Endothelial cell of umbilical vein (primary cell): ENCODE data around the gene TTLL12. TPM values are rescaled to one million over a fixed set of nuclear protein-coding genes. Genes with fewer than 3 reads are reported as not detected.

Experiments used
- BruUV-seq: library from RNA; stranded (reverse); fragments of 400-500 nt; replicated peaks from 2 replicates; lab custom pipeline; 2021; lab: Mats Ljungman, UMichigan
- CTCF ChIA-PET: fragments of 300-600, 350-600 bp; sonication (Branson Sonifier 250); formaldehyde crosslinking; loops from one replicate; lab custom pipeline; 2021; ENCODE audit warnings: antibody characterized with exemption, inconsistent platforms; lab: Charles Lee
- POLR2A ChIA-PET: fragments of 300-600, 350-600 bp; sonication (Branson Sonifier 250); formaldehyde crosslinking; loops from one replicate; lab custom pipeline; 2021; ENCODE audit warnings: antibody characterized with exemption, inconsistent platforms; lab: Charles Lee
- DNase-seq: peaks from one replicate; pipeline ENCODE4 v3.0.0-alpha.2; 2011; ENCODE audit warnings: low read depth, low spot score
- FAIRE-seq: peaks from 2 replicates; lab custom pipeline; 2011; peaks lifted over from hg19 to GRCh38; lab: Jason Lieb, UNC
- H2AFZ ChIP-seq: 2 replicates; pipeline ENCODE4 v1.6.0; 2012; ENCODE audit warnings: low read depth, low read length, control low read depth, inconsistent platforms
- H3K27ac ChIP-seq: 2 replicates; pipeline ENCODE4 v1.5.1; 2011; ENCODE audit warnings: low read depth, mild to moderate bottlenecking, control low read depth, low read length, moderate library complexity; ENCODE audit not compliant: insufficient read depth
- H3K27me3 ChIP-seq, 2 experiments: 2 replicates each; pipeline versions ENCODE4 v1.6.0 to v1.6.1; 2011; ENCODE audit warnings: low read length in 2 of 2, mixed read lengths in 1 of 2; ENCODE audit not compliant: control insufficient read depth in 2 of 2, insufficient read depth in 2 of 2
- H3K36me3 ChIP-seq, 2 experiments: 2 replicates in 1 of 2; 3 replicates in 1 of 2; pipeline ENCODE4 v1.5.1; 2011; ENCODE audit warnings: low read length in 2 of 2, mild to moderate bottlenecking in 1 of 2, moderate library complexity in 1 of 2; ENCODE audit not compliant: control insufficient read depth in 2 of 2, insufficient read depth in 2 of 2; ENCODE audit errors: extremely low read depth in 1 of 2
- H3K4me1 ChIP-seq: 3 replicates; pipeline ENCODE4 v1.5.1; 2011; ENCODE audit warnings: mild to moderate bottlenecking, low read length; ENCODE audit not compliant: control insufficient read depth, insufficient read depth; ENCODE audit errors: extremely low read depth
- H3K4me2 ChIP-seq: 2 replicates; pipeline ENCODE4 v1.6.1; 2011; ENCODE audit warnings: low read length, control low read depth, mixed read lengths; ENCODE audit not compliant: insufficient read depth
- H3K4me3 ChIP-seq, 3 experiments: fragments of 200-600 bp in 1 of 3; sonication (generic), shearing (Covaris generic) in 1 of 3; replicated peaks in 1 of 3; 2 replicates each; pipeline ENCODE4 v1.5.1; 2011 to 2016; ENCODE audit warnings: control low read depth in 3 of 3, low read length in 3 of 3, mild to moderate bottlenecking in 2 of 3, inconsistent platforms in 1 of 3, low read depth in 1 of 3, moderate library complexity in 1 of 3; ENCODE audit not compliant: insufficient read depth in 1 of 3
- H3K79me2 ChIP-seq: 2 replicates; pipeline ENCODE4 v1.6.0; 2012; ENCODE audit warnings: low read length, inconsistent platforms; ENCODE audit not compliant: control insufficient read depth, insufficient read depth
- H3K9ac ChIP-seq: replicated peaks from 2 replicates; pipeline ENCODE3; 2011; ENCODE audit warnings: low read length, control low read depth; ENCODE audit not compliant: insufficient read depth; ENCODE audit errors: extremely low read depth
- H3K9me1 ChIP-seq: replicated peaks from 3 replicates; pipeline ENCODE4 v1.6.0; 2011; ENCODE audit warnings: mild to moderate bottlenecking, low read length; ENCODE audit not compliant: control insufficient read depth, insufficient read depth; ENCODE audit errors: extremely low read depth
- H3K9me3 ChIP-seq: replicated peaks from 2 replicates; pipeline ENCODE4 v1.5.1; 2012; ENCODE audit warnings: low read length, inconsistent platforms; ENCODE audit not compliant: control insufficient read depth, insufficient read depth
- H4K20me1 ChIP-seq: replicated peaks from 2 replicates; pipeline ENCODE3; 2011; ENCODE audit warnings: mild to moderate bottlenecking, low read length; ENCODE audit not compliant: control insufficient read depth, insufficient read depth; ENCODE audit errors: extremely low read depth
- CTCF ChIP-seq, 2 donors: IDR thresholded peaks; 1 replicate in 1 of 2; 2 replicates in 1 of 2; pipeline ENCODE4 v1.5.1; 2011; ENCODE audit warnings: low read length in 2 of 2, mild to moderate bottlenecking in 2 of 2, moderate library complexity in 2 of 2, control low read depth in 1 of 2, inconsistent platforms in 1 of 2, low read depth in 1 of 2; ENCODE audit not compliant: insufficient read depth in 1 of 2; ENCODE audit errors: extremely low read depth in 1 of 2
- EZH2 ChIP-seq: IDR thresholded peaks from 2 replicates; pipeline ENCODE4 v1.6.1; 2012; ENCODE audit warnings: borderline replicate concordance, low read depth, mild to moderate bottlenecking, moderate library complexity, low read length, inconsistent platforms; ENCODE audit not compliant: severe bottlenecking
- FOS ChIP-seq: IDR thresholded peaks from 2 replicates; pipeline ENCODE4 v1.6.1; 2011; ENCODE audit warnings: mild to moderate bottlenecking, low read length, moderate library complexity, borderline replicate concordance; ENCODE audit not compliant: insufficient read depth
- GATA2 ChIP-seq: IDR thresholded peaks from 2 replicates; pipeline ENCODE4 v1.7.0; 2011; ENCODE audit warnings: low read depth, mild to moderate bottlenecking, moderate library complexity, mixed read lengths, low read length; ENCODE audit not compliant: insufficient read length, insufficient read depth
- JUN ChIP-seq: IDR thresholded peaks from 2 replicates; pipeline ENCODE4 v1.6.1; 2011; ENCODE audit warnings: borderline replicate concordance, low read depth; ENCODE audit not compliant: insufficient read length, insufficient read depth
- MAX ChIP-seq: IDR thresholded peaks from 2 replicates; pipeline ENCODE4 v1.6.1; 2011; ENCODE audit not compliant: insufficient read depth, insufficient read length
- MYC ChIP-seq: IDR thresholded peaks from one replicate; pipeline ENCODE4 v1.6.1; 2011; ENCODE audit warnings: mild to moderate bottlenecking, low read depth, low read length
- POLR2A ChIP-seq: IDR thresholded peaks from 2 replicates; pipeline ENCODE4 v1.6.1; 2012; ENCODE audit warnings: low read depth, mild to moderate bottlenecking, control low read depth, low read length
- POLR2AphosphoS5 ChIP-seq: IDR thresholded peaks from 2 replicates; pipeline ENCODE4 v1.6.1; 2012; ENCODE audit warnings: low read depth, mild to moderate bottlenecking, control low read depth, low read length, moderate library complexity; ENCODE audit not compliant: insufficient read depth
- dilution Hi-C: fragments of 300-500 bp; cut with MboI; formaldehyde crosslinking; loops from one replicate; pipeline ENCODE4 v1.15.0; 2019; ENCODE audit warnings: low sequenced_read_pairs; ENCODE audit not compliant: extremely low pct_ligation_motif_present
- intact Hi-C: fragments of 100-400 bp; cut with micrococcal nuclease; formaldehyde crosslinking; loops from one replicate; pipeline ENCODE4 v1.10.0; 2022
- polyA plus RNA-seq, 4 experiments: library from polyadenylated mRNA; depleted of rRNA in 3 of 4; stranded (reverse) in 3 of 4; unstranded in 1 of 4; fragments of >200 nt; gene quantifications; 2 replicates each; pipeline versions ENCODE4 v1.2.1 to v1.2.3, GENCODE V29; 2011 to 2012; ENCODE audit warnings: missing spikeins in 1 of 4
- total RNA-seq: library from RNA; stranded (reverse); gene quantifications from 2 replicates; pipeline ENCODE4 v1.2.3, GENCODE V29; 2021

TTLL12 gene
- total and polyA plus RNA-seq, 2 donors (not counting 3 experiments of a cell fraction or from before 2014, with no cell fraction given) = 26.2 to 36.5 TPM

- Histone ChIP-seq H3K79me2 (peaks cover 20% of the 10 kb centered on the region), H3K4me2 (no peak overlapping the region), H3K4me3 (no peak overlapping the region), H3K9me3 (no peaks in the 10 kb centered on the region), H2AFZ (no peak overlapping the region), H3K27me3 (no peaks in the 10 kb centered on the region), H3K27ac (no peak overlapping the region), H3K9me1 (no peaks in the 10 kb centered on the region), H4K20me1 (no peaks in the 10 kb centered on the region), H3K36me3 (no peaks in the 10 kb centered on the region), H3K9ac (no peak overlapping the region), H3K4me1 (peaks cover 5% of the 10 kb centered on the region)
- no TSS peak for BruUV-seq
- intact Hi-C loops (no loop called here), dilution Hi-C loops (no loop called here)
- DNase-seq (no peak), FAIRE-seq (no peak)
- ChIA-PET CTCF (interaction anchor here (0.5 kb wide), 1 partner anchor 106 kb away, joined by 3 read pairs; no protein-coding TSS in a partner anchor), POLR2A (interaction anchor here (0.6 kb wide), 1 partner anchor 39 kb away, joined by 3 read pairs; no protein-coding TSS in a partner anchor)
- TF ChIP-seq GATA2 (no peak), POLR2A (no peak), CTCF (IDR thresholded peaks at IDR 0.05; ENCODE audit: extremely low read depth in 1 of 2, insufficient read depth in 1 of 2, low read depth in 1 of 2, low read length in 2 of 2) (no peak), EZH2 (no peak), MAX (no peak), MYC (no peak), FOS (no peak), POLR2AphosphoS5 (no peak), JUN (no peak)
Measured at GRCh38 chr22:43148581-43148980, 38.4 kb downstream of the TTLL12 start.
